ENCODE measurements around the gene ZIC1. TPM values are rescaled to one million over a fixed set of nuclear protein-coding genes. Genes with fewer than 3 reads are reported as not detected.

The ZIC1 gene
- total and polyA plus RNA-seq, 2 of the 4 experiments (the other 2 are of a cell fraction), result not detected

DNA sequence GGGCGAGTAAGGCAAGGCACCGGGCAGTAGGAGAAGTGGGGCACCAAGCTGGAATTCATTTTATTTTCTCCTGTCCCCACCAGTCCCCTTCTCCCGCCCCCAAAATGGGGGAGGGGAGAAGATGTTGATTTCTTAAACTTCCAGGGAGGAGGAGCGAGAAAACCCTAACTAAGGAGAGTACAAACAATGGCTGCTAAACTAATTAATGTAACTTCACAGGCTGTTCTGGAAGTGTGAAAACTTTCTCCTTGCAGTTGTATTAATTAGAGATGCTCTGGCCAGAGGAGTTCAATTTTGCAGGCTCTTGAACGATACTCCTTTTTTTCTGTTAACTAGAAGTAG lies 14.3 kb upstream of the ZIC1 start (continued):
- TF ChIP-seq, protein P1, sequence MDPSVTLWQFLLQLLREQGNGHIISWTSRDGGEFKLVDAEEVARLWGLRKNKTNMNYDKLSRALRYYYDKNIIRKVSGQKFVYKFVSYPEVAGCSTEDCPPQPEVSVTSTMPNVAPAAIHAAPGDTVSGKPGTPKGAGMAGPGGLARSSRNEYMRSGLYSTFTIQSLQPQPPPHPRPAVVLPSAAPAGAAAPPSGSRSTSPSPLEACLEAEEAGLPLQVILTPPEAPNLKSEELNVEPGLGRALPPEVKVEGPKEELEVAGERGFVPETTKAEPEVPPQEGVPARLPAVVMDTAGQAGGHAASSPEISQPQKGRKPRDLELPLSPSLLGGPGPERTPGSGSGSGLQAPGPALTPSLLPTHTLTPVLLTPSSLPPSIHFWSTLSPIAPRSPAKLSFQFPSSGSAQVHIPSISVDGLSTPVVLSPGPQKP (IDR thresholded peaks at IDR 0.05; ENCODE audit: borderline replicate concordance, low read depth, low read length), result no peak
- TF ChIP-seq MAZ (IDR thresholded peaks at IDR 0.05; ENCODE audit: borderline replicate concordance, low read depth, low read length) (no peak), RAD21 (IDR thresholded peaks at IDR 0.05; ENCODE audit: low read length) (no peak), NFE2L2 (IDR thresholded peaks at IDR 0.05; ENCODE audit: low read depth, low read length) (no peak)

DNA sequence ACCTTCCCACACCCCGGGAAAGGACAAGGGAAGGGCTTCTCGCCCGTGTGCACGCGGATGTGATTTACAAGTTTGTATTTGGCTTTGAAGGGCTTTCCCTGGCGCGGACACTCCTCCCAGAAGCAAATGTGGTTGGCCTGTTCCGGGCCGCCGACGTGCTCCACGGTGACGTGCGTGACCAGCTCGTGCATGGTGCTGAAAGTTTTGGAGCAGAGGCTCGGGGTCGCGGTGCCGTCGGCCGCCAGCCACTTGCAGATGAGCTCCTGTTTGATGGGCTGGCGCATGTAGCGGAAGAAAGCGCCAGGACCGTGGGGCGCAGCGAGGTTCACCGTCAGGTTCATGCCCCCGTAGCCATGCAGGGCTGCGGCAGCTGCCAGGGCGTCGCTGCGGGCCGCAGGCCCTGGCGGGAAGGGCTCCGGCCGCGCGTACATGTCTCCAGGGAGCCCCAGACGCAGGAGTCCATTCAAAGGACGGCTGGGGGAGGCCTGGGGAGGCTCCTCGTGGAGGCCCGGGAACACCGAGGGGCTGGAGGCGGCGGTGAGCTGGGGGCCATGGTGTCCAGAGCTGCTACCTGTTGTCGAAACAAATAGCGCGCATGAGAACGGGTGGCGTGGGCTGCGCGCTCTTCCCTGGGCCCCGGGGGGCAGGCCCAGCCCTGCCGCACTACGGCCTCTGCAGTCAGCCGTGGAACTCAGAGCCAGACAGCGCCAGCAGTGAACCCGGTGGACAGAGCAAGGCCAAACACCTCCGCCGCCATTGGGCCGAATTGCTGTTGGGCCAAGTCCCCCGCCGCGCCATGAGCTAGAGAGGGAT lies 13.1 kb upstream of the ZIC1 start:
- H4K5ac ChIP-seq (ENCODE audit: low read depth, low read length), result no peak overlapping the region
- POLR2A ChIA-PET (ENCODE audit: unreplicated experiment), result no interaction called here
- H3K56ac ChIP-seq (ENCODE audit: extremely low read depth, insufficient read depth, low read length), result no peak overlapping the region
- H2BK15ac ChIP-seq (ENCODE audit: low read depth, low read length), result no peak overlapping the region
- no peak overlapping the region for H3K4me2 ChIP-seq (ENCODE audit: low read depth, low read length)
- no peaks in the 10 kb centered on the region for H3K79me1 ChIP-seq (ENCODE audit: low read depth in 1 of 2, low read length in 2 of 2)
- no peak overlapping the region for H4K91ac ChIP-seq (ENCODE audit: insufficient read depth, low read depth, low read length)
- no peak overlapping the region for H4K8ac ChIP-seq (ENCODE audit: low read depth in 2 of 2, low read length in 2 of 2)
- H2AFZ ChIP-seq (replicated peaks; ENCODE audit: low read length, poor library complexity), result peak overlapping the region; percentile 41
- H2BK120ac ChIP-seq (ENCODE audit: low read depth, low read length), result no peak overlapping the region
- no peak overlapping the region for H3K14ac ChIP-seq (replicated peaks; ENCODE audit: low read depth, low read length)
- H2AK5ac ChIP-seq (ENCODE audit: low read depth, low read length), result no peak overlapping the region
- no peak overlapping the region for H3K9ac ChIP-seq (ENCODE audit: low read depth, low read length)
- dilution Hi-C loops (cut with HindIII; ENCODE audit: low sequenced_read_pairs, unreplicated experiment) (no loop called here), intact Hi-C loops (cut with micrococcal nuclease) (no loop called here), in situ Hi-C loops (cut with MboI; ENCODE audit: low sequenced_read_pairs) (no loop called here)
- ATAC-seq (ENCODE audit: low read depth), result no peak
- H3K27me3 ChIP-seq (ENCODE audit: control insufficient read depth, insufficient read depth, low read length), result peaks cover 88% of the 10 kb centered on the region
- H3K27ac ChIP-seq (ENCODE audit: insufficient read depth, low read length), result no peak overlapping the region
- H3K23ac ChIP-seq (ENCODE audit: low read depth, low read length), result no peak overlapping the region
- H3K36me3 ChIP-seq (ENCODE audit: control insufficient read depth, insufficient read depth, low read length), result no peaks in the 10 kb centered on the region
- H2BK5ac ChIP-seq (ENCODE audit: low read depth, low read length, poor library complexity, severe bottlenecking), result no peak overlapping the region
- no peaks in the 10 kb centered on the region; the same call in 1 of the 2 replicates for H4K20me1 ChIP-seq (ENCODE audit: insufficient read depth, low read length)
- DNase-seq, result no peak
- H3K9me3 ChIP-seq (ENCODE audit: control insufficient read depth, insufficient read depth, low read length), result peaks cover 24% of the 10 kb centered on the region; the same call in 1 of the 2 replicates
- H3K4me3 ChIP-seq (ENCODE audit: insufficient read depth, low read depth, low read length), result no peak overlapping the region
- H3K9me1 ChIP-seq (ENCODE audit: insufficient read depth, low read length), result no peaks in the 10 kb centered on the region
- H3K4ac ChIP-seq (ENCODE audit: low read depth, low read length), result no peak overlapping the region
- 9% methylated on average over 34 of the region's 65 CpGs; no CpG with 5 or more reads in 1 of the 2 experiments for WGBS, 2 experiments (ENCODE audit: extremely low coverage in 2 of 2, insufficient read length in 1 of 2)
- CTCF ChIA-PET, result no interaction called here
- BruUV-seq (replicated peaks), result no TSS peak
- H2BK20ac ChIP-seq (ENCODE audit: low read depth, low read length), result no peak overlapping the region
- H3K4me1 ChIP-seq (ENCODE audit: control insufficient read depth, insufficient read depth, low read length), result no peaks in the 10 kb centered on the region
- peak overlapping the region; percentile 39 for H2AK9ac ChIP-seq (replicated peaks; ENCODE audit: low read depth, low read length, poor library complexity)
- no peak overlapping the region for H3K18ac ChIP-seq (ENCODE audit: low read depth, low read length)
- TF ChIP-seq BHLHE40 (IDR thresholded peaks at IDR 0.05; ENCODE audit: low read depth, low read length), result no peak
- TF ChIP-seq NFE2L2 (IDR thresholded peaks at IDR 0.05; ENCODE audit: low read depth, low read length), result no peak
- TF ChIP-seq, protein P2, sequence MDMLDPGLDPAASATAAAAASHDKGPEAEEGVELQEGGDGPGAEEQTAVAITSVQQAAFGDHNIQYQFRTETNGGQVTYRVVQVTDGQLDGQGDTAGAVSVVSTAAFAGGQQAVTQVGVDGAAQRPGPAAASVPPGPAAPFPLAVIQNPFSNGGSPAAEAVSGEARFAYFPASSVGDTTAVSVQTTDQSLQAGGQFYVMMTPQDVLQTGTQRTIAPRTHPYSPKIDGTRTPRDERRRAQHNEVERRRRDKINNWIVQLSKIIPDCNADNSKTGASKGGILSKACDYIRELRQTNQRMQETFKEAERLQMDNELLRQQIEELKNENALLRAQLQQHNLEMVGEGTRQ (IDR thresholded peaks at IDR 0.05; ENCODE audit: low read depth, low read length), result no peak
- TF ChIP-seq RAD21 (IDR thresholded peaks at IDR 0.05; ENCODE audit: low read length), result no peak
- no peak for TF ChIP-seq SMC3 (IDR thresholded peaks at IDR 0.05; ENCODE audit: low read depth, low read length)
- no peak for TF ChIP-seq RFX5 (IDR thresholded peaks at IDR 0.05; ENCODE audit: low read depth, low read length)
- no peak for TF ChIP-seq MXI1 (IDR thresholded peaks at IDR 0.05; ENCODE audit: borderline replicate concordance, low read depth, low read length)
- TF ChIP-seq FOS (IDR thresholded peaks at IDR 0.05; ENCODE audit: low read depth, low read length), result no peak
- no peak for TF ChIP-seq POLR2A (IDR thresholded peaks at IDR 0.05; ENCODE audit: low read depth, low read length)
- no peak for TF ChIP-seq MAZ (IDR thresholded peaks at IDR 0.05; ENCODE audit: borderline replicate concordance, low read depth, low read length)
- TF ChIP-seq, protein P3, sequence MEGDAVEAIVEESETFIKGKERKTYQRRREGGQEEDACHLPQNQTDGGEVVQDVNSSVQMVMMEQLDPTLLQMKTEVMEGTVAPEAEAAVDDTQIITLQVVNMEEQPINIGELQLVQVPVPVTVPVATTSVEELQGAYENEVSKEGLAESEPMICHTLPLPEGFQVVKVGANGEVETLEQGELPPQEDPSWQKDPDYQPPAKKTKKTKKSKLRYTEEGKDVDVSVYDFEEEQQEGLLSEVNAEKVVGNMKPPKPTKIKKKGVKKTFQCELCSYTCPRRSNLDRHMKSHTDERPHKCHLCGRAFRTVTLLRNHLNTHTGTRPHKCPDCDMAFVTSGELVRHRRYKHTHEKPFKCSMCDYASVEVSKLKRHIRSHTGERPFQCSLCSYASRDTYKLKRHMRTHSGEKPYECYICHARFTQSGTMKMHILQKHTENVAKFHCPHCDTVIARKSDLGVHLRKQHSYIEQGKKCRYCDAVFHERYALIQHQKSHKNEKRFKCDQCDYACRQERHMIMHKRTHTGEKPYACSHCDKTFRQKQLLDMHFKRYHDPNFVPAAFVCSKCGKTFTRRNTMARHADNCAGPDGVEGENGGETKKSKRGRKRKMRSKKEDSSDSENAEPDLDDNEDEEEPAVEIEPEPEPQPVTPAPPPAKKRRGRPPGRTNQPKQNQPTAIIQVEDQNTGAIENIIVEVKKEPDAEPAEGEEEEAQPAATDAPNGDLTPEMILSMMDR (conservative IDR thresholded peaks at IDR 0.05; ENCODE audit: low read depth, low read length), result no peak

All from IMR-90 (cell line).